GM18951 (cell line): ENCODE measurements around the gene SRGAP3.

Experiments
- POLR2A ChIP-seq: IDR thresholded peaks from 4 replicates; pipeline ENCODE4 v1.6.1; 2011; ENCODE audit warnings: mild to moderate bottlenecking; ENCODE audit not compliant: insufficient read length, insufficient read depth; ENCODE audit errors: extremely low read depth
- in situ Hi-C: fragments of 300-500 bp; cut with MboI; formaldehyde crosslinking; loops from one replicate; pipeline ENCODE4 v1.12.0; 2022; ENCODE audit warnings: low sequenced_read_pairs, mixed read lengths, inconsistent platforms; ENCODE audit not compliant: unreplicated experiment

Gene SRGAP3

DNA sequence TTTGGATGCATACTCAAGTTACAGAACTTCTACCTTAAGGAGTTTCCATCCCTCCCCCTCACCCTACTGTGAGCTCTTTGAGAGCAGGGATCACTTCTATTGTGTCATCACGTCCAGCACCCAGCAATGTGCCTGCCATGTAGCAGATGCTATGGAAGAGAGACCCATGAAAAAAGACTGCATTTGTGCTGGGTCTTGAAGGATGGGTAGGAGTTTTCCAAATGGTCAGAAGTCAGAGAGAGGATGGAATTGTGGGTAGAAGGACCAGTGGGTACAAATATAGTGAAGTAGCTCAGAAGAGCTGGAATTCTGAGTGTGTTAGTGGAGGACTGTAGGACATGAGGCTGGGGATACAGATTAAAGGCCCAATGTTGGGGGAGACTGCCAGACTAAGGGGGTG is 141.7 kb downstream of the SRGAP3 start:
- in situ Hi-C loops, result no loop called here
- TF ChIP-seq POLR2A, result no peak

DNA sequence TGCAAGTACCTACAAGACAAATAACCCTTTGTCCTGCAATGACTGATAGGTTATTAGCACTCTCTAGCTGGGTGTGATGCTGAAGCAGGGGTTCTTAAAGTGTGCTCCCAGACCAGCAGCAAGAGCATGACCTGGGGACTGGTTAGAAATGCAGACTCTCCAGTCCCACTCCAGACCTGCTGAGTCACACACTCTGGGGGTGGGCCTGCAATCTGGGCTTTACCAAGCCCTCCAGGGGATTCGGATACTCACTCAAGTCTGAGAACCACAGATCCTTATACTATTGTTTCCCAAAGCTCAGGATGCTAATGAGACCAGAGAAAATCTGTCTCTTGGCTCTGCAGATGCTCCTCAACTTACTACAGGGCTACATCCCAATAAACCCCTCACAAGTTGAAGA is 144.0 kb downstream of the SRGAP3 start:
- in situ Hi-C loops, result no loop called here
- no peak for TF ChIP-seq POLR2A

DNA sequence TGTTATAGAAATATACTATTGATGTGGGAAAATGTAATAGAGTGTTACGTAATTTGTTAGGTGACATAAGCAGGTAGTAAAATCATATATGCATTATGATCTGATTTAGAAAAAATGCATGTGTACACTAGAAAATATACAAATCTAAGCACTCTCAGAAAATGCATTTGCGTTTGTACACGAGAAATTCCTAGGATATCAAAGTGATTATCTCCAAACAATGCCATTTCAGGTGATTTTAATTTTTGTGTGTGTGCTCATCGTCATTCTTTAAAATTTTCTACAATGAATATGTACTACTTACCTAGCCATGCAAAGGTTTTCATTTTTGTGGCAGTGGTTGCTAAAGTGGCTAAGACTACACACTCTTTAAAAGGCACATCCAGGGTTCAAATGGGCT is 145.3 kb downstream of the SRGAP3 start:
- in situ Hi-C loops, result no loop called here
- no peak for TF ChIP-seq POLR2A

DNA sequence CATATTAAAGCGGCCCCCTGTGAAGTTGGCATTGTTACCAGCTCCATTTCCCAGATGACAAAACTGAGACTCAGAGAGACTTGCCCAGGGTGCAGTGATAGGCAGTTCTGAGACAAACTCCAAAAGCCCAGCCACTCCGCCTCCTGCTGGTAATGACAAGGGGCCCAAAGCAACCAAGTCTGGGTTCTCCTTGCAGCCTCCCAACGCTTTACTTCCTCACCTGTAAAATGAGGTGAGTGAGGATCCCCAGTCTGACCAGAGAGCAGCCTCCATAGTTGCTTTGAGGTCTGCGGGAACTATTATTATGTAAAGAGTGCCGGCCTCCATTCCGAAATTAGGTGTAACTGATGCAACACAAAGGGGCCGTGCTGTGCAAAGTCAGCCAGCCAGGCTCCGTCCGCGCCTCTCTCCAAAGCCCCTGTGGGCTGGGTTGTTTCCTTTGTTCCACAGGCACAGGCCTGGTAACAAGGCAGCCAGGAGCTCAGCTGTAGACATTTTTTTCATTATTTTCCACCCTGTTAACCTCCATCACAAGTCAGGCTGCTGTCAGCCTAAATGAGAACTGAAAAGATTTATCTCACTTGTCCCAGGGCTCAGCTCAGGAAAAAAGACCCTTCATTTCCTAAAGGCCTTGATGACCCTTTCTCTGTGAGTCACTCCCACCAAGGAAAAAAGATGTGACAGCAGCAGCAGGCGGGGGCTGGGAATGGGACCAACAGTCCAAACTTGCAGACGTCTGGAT is 147.0 kb downstream of the SRGAP3 start:
- no peak for TF ChIP-seq POLR2A
- in situ Hi-C loops, result no loop called here

DNA sequence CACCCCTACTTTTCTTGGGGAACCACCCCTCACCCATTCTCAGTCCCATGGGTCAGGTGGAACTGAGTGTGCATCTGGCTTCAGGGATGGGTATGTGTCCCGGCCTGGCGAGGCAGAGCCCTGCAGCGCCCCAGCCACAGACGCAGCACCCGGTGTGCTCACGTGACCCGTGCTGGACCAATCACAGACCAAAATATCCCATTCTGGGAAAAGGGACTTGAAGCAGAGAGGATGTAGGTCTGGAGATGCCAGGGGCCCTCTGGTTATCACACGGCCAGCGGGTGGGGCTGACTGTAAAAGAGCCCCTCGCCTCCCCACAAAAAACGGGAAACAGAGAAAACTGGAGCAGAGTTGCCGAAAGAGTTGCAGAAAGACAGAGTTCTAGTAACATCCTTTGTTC is 148.2 kb downstream of the SRGAP3 start:
- no peak for TF ChIP-seq POLR2A
- in situ Hi-C loops, result no loop called here

DNA sequence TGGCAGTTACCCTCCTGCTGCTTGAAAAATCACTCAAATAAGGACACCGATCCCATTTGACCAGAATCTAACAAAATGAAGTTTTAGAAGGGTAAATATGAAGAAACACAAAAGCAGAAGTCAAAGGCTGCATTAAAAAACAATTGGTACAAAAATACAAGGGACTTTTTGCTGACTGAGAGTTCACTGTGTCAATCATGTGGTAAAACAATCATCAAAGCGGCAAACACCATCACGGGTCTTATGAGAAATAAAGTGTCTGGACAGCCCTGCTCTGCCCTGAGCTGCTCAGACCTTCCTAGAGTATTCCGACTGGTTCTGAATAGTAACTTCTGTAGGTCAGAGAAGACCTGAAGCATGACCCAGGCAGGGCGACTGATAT is 148.9 kb downstream of the SRGAP3 start:
- TF ChIP-seq POLR2A, result no peak
- in situ Hi-C loops, result no loop called here

DNA sequence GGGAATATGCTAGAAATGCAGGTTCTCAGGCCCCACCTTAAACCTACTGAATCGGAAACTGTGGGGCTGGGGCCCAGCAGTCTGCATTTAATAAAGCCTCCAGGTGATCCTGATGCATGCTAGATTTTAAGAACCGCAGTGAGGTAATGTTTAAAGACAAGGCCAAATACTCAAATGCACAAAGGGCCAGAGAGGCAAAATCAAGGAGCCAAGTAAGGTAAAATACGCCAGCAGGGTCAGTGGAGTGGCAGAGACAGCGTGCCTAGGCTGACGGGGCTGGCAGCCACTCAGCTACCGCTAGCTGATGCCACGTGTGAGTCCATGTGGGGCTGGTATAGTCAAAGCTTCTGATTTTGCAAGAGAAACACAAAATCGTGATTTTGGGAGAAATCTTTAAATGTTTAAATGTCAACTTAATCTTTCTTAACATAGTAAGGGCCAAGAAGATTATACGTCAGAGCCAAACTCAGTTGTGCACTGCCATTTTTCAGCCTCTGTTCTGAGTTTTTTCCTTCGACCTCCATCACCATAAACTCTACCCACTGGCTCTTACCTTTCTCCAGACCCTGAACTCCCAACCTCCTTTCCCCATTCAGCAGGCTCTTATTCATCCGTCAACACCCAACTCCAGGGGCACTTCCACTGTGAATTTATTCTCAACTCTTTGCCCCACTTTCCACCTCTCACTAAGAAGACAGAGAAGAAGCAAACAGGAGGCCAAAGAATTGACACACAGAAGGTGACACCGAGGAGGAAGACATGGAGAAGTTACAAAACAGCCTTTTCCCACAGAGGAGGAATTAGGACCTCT is 149.5 kb downstream of the SRGAP3 start:
- in situ Hi-C loops, result no loop called here
- TF ChIP-seq POLR2A, result no peak

DNA sequence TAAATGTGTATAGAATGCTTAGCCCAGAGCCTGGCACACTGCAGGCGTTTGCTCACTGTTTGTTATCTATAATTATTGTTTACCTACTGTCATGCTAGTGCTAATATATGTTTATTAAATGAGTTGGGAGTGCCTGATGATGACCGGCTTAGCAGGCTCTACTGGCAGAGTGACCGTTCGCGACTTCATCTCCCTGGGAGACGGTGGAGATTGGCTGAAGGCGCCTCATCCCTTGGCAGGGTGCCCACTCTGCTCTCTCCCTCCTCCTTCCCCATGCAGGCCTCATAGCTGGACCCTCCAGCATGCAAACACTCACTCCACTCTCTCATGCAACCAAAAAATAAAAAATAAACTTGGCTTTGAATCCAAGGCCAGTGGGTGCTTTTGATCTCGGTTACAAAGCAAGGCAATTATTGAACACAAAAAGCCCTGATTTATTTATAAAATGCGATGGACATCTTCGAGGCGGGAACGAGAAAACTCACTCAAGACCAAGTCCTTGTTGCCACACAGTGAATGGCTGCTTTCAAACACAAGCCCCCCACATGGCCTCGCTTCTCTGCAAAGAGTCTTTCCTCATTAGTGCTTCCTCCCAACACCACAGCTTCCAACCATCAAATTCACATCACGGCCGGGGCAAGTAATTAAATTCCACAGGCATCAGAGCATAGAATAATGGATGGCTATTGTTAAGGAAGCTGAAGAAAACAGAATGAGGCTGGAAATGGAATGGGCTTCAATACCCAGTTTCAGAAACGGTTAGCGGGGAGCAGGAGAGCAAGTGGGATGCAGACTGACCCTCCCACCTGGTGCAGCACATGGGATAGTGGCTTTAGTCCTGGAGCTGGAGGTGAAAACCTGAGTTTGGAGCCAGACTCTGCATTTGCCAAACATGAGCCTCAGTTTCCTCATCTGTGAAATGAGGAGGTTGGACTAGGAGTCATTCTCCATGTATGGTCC is 150.4 kb downstream of the SRGAP3 start:
- in situ Hi-C loops, result no loop called here
- no peak for TF ChIP-seq POLR2A

DNA sequence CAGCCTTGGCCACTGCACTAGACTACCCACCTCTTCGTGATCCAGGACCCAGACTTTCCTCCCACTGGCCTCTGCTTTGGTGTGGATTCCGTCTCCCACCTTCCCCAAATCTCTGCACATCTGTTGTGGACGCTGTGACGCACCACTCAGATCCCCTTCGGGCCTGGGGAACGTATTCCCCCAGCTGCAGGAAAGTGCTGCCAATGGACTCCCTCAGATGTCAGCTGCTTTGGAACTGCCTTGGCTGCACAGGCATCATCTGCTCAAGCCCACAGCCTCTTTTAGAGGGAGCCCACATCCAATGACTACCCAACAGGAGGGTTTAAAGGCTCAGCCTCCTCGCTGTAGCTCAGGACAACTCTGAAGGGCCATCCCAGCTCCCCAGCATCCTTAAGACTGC is 152.0 kb downstream of the SRGAP3 start:
- in situ Hi-C loops, result no loop called here

DNA sequence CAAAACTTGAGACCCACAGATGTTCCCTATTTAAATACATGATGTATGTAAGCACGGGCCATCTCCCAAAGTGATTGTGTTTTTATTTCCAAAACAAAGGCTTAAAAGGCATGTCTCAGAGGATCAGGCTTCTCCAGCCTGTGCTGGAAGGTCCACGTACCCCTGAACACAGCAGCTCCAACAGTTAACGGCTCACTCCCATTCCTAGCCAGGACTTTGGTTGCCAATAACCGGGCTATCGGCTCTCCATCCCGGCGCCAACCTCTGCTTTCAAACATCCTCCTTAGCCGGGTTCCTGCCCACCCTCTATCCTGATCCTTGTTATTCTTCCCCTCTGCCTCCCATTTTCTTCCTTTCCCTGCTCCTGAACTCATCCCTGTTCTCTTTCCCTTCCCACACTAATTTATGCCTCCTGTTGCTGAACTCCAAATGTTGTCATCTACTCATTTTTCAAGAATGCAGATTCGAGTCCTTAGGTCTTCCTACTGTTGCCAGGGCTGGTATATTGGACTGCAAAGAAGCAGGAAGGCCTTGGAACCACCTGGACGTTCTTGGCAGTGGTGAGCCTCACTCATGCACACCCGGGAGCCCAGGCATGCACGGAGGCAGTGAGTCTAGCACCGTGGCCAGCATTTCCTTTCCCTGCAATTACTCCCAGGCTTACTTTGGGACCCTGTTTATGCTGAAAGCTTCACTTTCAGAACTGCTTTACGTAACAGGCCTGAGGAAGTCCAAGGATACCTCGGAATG is 157.8 kb downstream of the SRGAP3 start:
- no peak for TF ChIP-seq POLR2A
- in situ Hi-C loops, result no loop called here

More for the DNA sequence above, 152.0 kb downstream of the SRGAP3 start:
- no peak for TF ChIP-seq POLR2A

DNA sequence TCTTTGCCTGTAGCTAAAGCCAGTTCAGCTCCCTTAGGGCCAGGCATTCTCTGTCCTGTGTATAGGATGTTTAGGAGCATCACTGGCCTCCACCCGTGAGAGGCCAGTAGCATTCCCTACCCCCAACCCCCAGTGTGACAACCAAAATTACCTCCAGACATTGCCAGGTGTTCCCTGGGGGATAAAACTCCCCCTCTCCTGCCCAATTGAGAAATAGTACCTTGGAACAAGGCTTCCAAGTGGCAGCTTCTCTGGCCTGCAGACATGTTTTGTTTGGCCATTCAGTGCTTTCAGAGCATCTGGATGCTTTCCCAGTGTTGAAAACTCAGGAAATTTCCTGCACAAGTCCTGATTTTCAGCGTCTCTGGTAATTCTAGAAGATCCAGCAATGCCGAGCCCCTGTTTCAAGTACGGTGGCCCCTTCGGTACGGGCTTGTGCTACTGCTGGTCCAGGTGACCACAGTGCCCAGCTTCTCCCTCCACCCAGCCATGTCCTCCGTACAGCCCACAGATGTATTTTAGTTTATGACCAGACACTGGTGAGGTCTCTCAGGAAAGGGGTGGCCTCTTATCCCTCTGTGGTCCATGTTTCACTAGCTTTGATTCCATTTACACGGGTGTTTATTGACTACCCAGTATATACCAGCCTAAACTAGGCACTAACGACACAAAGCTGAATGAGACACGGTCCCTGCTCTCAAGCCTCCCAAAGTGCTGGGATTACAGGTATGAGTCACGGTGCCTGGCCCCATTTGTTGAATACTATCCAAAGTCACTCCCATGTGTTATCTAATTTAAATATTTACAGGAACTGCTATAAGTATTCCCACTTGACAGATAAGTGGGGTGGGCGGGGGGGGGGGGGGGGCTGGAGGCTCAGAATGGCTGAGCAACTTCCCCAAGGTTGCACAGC is 160.7 kb downstream of the SRGAP3 start:
- TF ChIP-seq POLR2A, result no peak
- in situ Hi-C loops, result no loop called here
